GM19397 (cell line): Measurements from ENCODE around the gene CNTN2.

Experiments
- ATAC-seq: cut with Tn5 transposase; IDR thresholded peaks from one replicate; pipeline ENCODE4 v1.9.1; 2021; ENCODE audit warnings: mild to moderate bottlenecking, moderate library complexity; ENCODE audit not compliant: unreplicated experiment

Gene CNTN2

DNA sequence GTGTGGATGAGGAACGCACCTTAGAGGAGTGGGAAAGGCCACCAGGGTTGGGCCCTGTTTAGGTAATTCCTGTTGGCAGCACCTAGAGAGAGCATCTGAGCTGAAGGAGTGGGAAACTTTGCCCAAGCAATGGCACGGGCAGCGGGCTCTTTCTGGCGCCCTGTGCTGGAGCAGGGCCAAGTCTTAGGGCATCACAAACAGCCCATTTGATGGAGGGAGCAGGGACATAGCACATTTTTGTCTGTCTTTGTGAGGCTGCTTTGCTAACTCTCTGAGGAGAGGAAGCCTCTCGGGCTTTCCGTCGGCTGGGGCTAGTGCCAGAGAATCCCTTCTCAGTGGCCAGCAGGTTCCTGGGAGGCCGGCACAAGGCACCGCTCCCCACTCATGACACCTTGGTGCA is 22.5 kb upstream of the CNTN2 start:
- no peak for ATAC-seq

DNA sequence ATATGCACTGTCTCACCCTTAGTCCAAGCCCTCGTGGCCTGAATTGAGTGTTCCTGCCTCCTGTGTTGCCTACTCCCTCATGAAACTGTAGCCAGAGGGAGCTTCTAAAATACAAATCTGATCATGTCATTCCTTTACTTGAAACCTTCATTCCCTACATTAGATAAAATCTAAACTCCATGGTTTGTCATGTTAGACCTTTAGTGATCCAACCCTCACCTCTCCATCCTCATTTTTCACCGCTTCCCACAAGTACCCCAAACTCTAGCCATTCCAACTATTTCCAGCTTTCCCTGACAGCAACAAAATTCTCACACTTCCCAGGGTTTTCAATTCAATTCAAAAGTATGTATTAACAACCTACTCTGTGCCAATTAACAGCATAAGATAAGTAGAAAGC is 18.3 kb upstream of the CNTN2 start:
- no peak for ATAC-seq

DNA sequence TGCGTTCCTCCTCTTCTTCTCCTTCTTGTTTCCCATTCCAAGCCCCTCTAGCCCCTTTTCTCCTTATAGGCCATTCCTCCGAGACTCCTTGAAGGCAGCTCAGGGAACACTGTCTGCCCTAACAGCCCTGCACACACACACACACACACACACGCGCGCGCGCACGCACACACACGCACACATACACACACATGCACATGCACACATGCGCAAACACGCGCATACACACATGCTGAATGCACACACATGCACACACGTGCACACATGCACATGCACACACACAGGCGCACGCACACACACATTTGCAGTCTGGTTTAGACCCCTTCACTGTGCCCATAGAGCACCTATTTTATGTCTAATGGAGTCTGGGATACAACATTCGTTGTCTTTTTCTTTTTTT is 17.8 kb upstream of the CNTN2 start:
- ATAC-seq = no peak

DNA sequence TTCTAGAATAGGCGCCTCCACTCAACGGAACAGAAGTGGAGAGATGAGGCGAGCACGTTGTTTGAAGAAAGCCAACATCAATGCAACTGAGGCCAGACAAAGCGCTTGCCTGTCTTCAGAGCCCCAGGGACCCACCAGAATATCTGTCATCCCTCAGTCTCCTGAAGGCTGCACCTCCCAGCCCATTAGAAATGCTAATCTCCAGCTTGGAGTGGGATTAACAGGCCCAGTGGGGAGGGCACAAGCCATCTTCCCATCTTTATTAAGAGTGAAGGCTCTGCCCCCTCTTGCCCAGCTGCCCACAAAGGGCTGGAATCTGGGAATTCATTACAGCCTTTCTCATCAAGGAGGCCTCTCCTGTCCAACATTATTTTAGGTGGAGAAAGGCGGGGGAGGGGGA is 16.8 kb upstream of the CNTN2 start:
- ATAC-seq = no peak

DNA sequence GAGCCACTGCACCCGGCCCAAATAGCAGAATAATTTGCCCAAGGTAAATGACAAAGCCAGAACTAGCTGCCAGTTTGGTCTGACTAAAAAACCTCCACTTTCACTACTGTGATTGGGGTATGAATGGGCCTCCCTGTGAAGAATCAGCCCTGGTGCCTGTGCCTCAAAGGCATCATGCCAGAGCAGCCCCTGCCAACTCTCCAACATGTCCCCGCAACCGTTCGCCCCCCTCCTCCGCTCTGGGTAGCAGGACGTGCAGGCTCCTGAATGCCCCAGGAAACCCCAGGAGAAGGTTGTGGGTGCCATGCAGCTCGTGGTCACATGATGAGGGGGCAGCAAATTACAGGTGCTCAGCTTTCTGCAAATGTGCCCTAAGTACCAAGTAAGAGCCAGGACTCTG is 14.6 kb upstream of the CNTN2 start:
- ATAC-seq = no peak

DNA sequence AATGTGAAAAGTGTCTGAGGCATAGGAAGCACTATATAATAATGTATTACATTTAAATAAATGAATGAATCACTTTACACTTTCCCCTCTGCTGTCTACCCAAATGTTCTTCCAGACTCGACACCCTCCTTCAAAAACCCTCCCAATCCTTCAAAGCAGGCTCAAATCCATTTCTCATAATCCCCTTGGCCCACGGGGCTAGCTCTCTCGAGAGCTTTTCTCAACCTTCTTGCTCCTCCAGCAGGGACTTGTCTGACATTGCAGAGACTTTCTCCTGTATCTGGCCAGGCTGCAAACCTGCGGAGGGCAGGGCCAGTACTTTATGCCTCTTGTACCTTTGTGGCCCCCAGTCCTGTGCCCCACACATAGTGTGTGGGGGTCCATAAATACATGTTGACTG is 14.1 kb upstream of the CNTN2 start:
- no peak for ATAC-seq

DNA sequence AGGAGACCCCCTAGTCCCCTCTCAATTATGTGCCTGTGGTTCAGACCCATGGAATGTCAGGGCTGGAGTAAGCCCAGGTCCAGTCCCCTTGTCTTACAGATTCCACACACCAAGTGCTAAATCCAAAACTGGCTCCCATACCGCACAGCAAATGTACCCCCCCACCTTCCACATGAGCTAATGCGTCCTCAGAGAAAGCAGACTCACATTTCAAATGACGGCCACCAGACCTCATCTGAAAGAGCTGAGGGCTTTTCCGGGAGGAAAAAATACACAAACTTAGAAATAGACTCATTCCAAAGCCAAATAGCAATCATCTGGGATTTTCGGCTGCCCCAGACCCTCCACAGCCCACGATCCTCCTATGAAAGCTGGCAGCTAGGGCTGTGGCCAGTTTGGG is 12.8 kb upstream of the CNTN2 start:
- no peak for ATAC-seq

DNA sequence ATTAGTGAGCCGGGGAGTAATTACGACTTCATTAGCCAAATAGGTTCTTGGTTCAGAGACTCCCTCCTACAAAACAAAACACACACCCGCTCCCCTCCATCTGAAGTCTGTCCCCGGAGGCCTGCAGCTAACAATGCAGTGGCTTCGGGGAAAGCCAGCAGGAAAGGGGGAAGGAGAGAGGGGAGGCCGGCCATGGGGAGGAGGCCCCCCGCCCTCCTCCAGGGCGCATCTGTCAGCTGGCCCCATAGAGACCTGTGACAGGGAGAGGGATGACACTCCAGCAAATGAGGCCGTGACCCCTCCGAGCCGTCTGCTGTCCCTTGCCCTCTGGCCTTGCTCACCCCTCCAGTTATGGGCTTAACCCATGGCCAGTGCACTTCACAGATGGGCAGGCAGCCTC is 12.1 kb upstream of the CNTN2 start:
- ATAC-seq = no peak

DNA sequence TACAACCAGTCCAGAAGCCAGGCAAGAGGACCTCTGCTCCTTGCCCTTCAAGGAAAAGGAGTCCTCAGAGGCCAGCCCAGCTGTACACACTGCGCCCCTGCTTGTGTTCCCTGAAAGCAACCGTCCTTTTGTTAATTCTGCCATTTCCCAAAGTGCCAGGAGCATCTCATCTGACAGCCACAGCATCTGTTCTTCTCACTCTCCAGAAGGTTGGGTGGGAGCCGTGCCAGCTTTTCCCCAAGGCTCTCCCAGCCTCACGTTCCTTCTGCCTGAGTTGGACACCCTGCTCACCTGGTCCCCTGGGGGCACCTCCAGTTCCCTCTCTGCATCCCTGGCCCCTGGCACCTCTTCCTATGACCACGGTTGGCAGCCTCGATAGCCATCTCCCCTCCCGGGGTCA is 10.5 kb upstream of the CNTN2 start:
- ATAC-seq = no peak

DNA sequence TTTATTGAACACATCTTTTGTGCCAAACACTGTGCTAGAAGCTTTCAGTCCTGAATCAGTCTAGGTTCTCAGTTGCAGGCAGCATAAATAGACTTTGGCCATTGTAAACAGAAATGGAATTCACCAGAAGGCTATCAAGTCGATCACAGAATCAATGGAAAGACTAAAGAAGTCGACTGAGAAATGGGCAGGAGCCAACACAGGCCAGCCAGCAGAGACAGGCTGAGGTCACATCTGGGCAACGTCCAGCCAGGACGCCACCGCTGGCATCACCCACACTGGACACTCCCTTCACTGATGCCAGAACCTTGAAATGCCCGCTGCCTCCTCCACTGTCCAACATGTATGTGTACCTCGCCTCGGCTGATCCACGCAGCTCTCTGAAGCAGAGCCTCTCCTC is 5.5 kb upstream of the CNTN2 start:
- no peak for ATAC-seq

DNA sequence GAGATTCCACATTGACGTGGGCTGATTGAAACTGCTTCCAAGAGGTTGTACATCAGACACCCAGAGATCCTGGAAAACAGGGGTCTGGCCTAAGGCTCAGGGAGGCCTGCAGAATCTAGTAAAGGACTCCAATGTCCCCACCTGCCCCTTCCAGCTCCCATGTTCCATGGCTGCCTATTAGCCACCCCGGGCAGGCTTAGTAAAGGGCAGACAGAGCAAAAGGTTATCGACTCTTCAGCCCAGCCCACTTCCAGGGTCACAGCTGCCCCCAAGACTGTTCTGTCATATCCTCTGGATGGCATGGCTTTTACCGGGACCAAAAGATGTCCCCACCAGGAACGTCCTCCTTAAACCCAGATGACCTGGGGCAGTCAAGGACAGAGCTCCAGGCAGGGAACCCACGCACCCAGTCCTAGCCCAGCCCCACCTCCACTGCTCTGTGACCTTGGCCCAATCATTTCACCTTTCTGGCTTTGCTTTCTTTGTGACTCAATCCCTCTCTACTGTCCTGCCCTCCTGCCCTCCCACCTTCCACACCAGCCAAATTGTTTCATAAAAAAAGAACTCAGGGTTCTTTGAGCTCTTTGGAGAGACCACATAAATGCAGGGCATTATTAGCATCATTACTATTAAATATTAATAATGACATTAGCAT is 4.8 kb upstream of the CNTN2 start:
- ATAC-seq = no peak

DNA sequence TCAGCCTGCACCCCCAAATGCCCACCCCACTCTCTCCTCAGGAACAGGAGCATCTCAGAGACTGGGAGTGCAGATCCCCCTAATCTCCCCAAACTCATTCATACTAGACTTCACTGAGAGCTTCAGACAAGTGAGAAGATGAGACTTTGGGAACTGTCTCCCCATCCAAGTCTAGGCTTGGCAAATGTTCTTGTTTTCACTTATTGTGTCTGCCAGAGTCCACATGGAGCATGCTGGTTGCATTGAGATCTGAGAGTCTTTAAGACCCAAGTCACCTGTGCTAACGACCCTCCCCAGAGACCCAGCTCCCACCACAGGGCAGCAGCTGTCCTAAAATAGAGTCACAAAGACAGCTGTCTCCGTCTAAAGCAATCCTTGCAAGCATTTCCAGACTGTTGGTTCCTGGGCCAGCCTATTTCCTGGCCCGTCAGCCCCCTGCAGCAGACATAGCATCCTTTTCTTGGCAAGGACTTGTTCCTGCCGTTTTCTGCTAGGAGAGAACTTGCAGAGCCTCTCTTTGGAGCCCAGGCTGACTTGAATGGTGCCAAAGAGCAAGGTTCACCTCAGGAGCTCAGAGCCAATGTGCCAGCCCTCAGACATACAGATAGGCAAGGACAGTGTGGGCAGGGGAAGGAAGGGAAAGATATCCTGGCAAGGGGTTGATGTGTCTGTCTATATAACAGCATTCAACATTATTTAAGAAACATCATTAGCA is 1.9 kb upstream of the CNTN2 start:
- ATAC-seq = no peak

DNA sequence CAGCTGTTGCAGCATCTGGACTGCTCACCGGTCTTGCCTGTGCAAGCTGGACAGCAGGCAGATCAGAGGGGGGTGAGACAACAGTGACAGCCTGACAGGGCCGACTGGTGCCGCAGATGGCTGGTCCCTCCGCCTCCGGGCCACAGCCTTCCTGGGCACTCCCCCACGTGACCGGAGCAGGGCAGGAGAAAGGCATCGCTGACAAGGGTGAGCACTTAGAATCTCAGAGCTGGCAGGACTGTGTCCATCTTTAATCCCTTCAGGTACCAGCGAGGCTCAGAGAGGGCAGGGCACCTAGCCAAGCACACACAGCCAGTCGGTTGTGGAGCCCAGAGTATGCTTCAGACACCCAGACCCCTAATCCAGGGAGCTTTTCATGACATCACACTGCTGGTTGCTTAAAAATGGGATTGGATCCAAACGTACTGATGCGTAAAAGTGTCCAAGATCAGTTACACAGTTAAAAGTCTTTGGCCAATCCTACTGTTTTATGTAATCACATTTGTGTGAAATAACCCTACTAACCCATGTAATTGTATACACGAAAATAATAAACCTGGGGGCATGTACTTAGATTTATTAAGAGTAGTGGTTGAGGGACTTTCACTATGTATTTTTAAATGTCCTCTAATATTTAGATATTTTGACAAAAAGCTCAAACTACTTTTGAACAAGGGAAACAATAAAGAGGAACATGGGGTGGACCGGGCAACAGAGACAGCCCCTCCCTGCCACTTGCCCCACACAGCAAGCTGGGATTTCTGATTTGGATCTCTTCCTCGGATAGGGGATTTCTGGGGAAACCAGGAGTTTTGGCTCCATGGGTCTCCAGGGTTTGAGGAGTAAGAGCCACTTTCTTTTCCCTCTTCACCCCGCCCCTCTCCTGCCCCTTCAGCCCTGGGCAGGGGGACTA is 758 bp upstream of the CNTN2 start:
- ATAC-seq = no peak

DNA sequence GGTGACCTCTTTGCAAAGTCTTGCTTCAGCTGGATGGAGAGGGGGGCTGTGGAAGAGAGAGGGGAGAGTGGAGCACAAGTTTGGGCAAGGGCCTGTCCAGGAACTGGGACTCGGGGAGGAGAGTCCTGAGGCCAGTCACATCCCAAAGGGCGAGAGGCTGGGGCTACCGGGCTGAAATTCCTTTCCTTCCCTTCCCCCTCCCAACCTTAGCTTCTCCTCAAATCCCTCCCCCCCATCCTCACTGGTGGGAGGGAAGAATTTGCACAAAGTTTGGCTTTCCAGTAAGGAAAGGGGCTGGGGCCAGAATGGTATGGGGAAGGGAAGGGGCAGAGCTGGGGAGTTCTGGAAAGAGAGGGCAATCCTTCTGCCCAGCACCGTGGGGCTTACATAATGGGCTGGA is 854 bp downstream of the CNTN2 start:
- no peak for ATAC-seq

DNA sequence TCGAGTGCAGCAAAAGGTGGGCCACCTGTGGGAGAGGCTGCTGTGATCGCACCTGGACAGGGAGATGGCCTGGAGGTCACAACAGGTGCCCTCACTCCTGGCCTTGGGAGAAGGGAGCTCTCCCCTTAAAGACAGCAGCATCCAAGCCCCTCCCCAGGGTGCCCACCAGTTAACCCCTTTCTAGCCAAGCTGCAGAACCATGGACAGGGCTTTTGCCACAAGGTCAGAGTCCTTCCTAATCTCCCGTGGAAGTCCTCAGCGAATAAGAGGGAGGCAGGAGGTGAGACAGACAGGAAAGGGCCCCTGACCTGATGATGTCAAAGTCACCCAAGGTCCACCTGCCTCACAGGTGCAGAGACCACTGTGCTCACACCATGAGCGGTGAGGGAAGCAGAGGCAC is 1.7 kb downstream of the CNTN2 start:
- ATAC-seq = no peak

DNA sequence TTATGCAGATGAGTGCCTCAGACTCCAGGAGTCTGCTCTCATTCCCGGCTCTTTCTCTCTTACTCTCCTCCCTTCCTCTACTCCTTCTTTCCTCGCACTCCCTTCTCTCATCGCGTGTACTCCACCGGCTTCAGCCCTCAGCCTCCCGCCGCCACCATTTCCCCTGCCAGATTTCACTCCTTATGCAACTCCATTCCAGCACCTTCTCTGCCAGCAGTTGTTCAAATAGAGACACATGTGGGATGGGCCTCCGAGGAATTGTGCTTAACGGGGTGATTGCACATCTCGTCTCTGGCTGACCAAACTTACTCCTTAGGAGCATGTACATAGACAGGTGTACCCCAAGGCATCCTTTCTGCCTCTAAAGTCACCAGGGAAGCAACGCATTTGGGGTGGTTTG is 2.1 kb downstream of the CNTN2 start:
- no peak for ATAC-seq

DNA sequence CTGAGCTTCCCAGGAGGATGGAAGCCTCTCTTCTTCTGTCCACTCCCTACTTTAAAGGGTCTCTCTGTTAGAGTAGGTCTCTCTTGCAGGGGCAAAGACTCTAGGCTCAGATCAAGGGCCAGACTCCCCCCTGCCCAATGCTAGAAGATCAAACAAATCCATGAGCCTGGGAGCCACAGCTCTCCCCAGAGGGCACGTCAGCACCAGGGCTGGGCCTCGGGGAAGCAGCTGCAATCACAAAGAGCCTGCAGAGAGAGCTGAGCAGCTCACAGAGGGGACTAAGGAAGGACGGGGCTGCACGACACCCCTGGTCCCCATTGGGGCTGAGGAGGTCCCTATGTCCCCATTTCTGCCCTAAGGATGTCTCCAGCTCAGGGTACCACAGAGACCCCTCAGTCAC is 3.9 kb downstream of the CNTN2 start:
- ATAC-seq = no peak

DNA sequence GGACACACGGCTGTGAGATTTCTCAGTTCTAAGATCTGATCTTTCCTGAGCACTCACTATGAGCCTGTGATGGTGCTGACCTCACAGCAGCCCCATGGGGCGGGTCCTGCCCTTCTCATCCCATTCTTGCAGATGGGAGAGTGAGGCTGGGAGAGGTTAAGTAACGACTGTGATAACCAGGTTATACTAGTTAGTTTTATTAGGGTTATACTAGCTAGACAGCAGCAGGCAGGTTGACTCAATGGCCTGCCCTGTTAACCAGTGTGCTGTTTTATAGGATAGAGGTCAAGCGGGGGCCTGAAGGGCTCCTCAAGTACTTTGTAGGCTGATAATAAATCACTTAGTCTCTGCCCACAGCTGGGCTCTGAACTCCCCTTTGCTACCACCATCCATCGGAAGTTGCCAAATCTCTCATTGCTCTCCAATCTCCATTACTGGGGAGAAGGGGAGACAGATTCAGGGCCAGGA is 4.8 kb downstream of the CNTN2 start:
- no peak for ATAC-seq

DNA sequence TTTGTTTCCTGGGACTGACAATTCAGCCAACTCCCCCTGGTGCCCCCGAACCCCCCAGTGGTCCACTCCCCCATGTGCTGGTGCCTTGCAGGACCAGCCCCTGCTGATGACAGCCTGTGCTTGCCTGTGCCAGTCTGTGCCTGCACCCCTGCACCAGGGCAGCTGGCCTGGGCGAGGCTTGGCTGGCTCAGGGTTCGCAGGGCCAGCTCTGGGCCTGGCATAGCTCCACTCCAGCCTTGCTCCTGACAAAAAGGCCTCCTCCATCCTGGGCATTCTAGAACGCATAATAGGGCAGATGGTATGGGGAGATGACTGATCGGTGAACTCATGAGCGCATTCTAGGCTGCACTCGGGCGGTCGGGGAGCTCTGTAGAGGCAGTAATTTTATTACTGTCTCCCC is 5.4 kb downstream of the CNTN2 start:
- no peak for ATAC-seq

DNA sequence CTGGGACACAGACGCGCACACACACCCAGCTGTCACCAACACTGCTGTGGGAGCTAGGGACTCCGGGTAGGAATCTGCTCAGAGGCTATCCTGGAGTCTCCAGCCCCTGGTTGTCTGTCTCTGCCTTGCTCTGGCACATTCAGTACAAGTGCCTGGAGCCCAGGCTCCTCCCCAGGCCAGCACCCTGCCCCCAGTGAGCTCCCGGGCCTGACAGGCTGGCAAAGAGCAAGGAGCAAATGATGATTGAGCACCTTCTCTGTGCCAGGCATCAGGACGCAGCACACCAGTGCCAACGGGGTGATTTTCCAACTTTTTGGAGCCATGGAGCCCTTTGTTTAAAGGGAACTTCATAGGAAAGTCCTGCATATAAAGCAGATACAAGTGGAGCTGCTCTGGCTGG is 6.5 kb downstream of the CNTN2 start:
- no peak for ATAC-seq

DNA sequence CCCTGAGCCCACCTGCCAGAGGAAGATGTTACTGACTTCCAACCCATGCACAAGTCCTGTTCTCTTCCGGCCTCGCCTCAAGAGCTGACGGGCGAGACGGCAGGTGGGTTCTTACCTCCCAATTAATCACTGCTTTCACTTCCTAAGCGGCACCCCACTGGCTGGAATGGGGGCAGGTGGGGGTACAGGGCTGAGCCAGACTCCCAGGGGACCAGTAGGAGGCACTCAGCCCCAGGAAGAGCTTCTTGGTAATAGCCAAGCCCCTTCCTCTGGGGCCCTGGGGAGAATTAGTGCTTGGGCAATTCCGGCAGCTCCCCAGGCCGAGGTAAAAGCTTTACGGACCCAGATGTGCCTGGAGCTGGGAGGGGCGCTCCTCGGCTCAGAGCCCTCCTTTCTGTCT is 9.7 kb downstream of the CNTN2 start:
- ATAC-seq = no peak

DNA sequence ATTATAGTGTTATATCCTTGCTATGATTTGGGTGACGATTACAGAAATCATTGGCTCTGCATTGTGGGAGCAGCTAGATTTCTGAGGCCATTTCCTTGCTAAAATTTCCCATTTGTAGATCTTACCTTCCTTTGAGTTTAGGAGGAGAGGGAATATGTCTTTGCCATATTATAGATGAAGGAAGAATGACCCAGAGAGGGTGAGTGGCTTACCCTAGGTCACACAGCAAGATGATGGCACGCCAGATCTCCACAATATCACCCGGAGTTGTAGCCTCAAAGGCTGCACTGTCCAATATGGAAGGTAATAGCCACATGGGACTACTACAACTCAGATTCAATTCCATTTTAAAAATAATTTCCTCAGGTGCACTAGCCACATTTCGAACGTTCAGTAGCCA is 10.3 kb downstream of the CNTN2 start:
- no peak for ATAC-seq
